NCI-H1417 (cell line): ENCODE measurements around the gene ZNF175.
A peak's percentile ranks its signal among the peaks of the same experiment; 100 is the strongest.
"Not testable (repeated sequence)": the region's sequence is repeated elsewhere in the genome, so short reads cannot be mapped to it uniquely, and the experiment has no call there.

Source experiments
- DNase-seq, 3 experiments: peaks; one replicate each; lab custom pipeline; 2025; lab: John Stamatoyannopoulos, UW

The ZNF175 gene

GRCh38 chr19:51628153-51628939 lies 57.3 kb downstream of the ZNF175 start:
- no peak for DNase-seq

DNA sequence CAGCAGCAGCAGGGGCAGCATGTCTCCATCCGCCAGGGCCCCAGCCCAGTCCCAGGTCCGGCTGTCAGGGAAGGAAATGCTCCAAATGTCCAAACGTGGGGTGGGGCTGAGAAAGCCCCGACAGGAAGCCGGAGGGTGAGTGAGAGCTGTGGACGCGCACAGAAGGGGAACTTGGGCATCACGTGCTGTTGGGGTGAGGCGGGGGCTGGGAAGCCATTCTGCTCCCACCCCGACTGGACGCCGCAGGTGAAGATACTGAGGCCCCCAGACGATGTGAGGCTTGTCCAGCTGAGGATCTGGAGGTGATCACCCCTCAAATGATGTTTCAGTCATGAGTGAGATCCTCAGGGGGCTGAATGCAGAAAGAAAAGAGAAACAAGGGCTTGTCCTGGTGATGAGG lies 59.2 kb downstream of the ZNF175 start, which contains the start of gene SIGLEC5:
Gene SIGLEC5 (minus strand): TSS at position 87 of the 400 bp plus-strand sequence. CDS start 66 bp downstream, at position 21.
- DNase-seq: not testable (repeated sequence)

DNA sequence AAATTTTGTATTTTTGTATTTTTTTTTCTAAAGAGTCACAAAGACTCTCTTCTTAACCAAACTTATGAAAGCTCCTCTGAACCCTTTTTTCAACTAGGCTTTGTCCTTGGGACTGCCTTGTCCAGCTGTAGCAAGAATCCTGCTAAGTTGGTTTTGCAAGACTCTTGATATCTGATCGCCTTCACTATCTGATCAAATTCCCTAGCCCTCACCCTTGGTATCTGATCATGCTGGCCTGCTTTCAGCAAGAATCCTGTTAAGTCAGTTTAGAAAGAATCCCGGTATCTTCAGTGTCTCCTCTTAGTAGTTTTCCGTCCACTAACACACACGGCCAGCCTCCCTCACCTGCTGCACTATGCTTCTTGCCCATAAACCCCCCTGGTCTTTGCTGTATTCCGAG lies 61.0 kb downstream of the ZNF175 start:
- no peak for DNase-seq

DNA sequence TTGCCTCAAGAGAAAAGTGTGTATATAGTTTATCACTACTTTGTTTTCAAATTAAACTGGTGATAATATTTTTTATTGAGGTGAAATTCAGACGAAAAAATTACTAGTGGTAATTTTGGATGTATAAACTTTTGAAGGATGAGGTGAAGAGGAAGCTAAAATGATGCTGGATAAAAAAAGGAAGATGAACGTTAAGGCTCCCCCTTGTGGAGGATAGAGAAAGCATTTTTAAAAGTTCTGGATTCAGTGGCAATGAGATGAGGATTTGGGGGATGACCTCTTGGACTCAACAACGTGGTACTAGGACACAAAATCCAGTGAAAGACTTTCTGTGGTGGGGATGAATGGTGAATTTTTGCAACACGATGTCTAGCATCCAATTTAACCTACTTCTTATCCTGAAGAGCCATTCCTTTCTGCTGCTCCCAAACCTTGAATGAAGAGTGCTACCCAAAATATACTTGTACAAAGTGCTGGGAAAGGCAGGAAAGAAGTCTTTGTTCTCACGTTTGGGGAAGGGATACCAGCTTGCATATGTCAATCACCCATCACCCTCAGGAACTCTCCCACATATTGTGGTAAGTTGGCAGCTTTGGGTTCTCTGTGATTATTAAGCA lies 66.4 kb downstream of the ZNF175 start:
- peak in 1 of 3 experiments; percentile 2 for DNase-seq

- no peak for DNase-seq
Measured at GRCh38 chr19:51639916-51640315, 68.8 kb downstream of the ZNF175 start.

- DNase-seq: no peak
Measured at GRCh38 chr19:51640386-51640785, 69.3 kb downstream of the ZNF175 start.

- no peak for DNase-seq
Measured at GRCh38 chr19:51641648-51642047, 70.6 kb downstream of the ZNF175 start.
